Keratinocyte (primary cell): Measurements from ENCODE around the gene BABAM2. TPM values are rescaled to one million over a fixed set of nuclear protein-coding genes. Genes with fewer than 3 reads are reported as not detected.

Experiments used
- DNase-seq: peaks from one replicate; pipeline ENCODE4 v3.0.0-alpha.2; 2011; ENCODE audit warnings: low read depth, missing footprints, low spot score
- FAIRE-seq: peaks from 2 replicates; lab custom pipeline; 2011; peaks lifted over from hg19 to GRCh38; lab: Jason Lieb, UNC
- H2AFZ ChIP-seq: 2 replicates; pipeline ENCODE4 v1.6.0; 2012; ENCODE audit warnings: low read length, control low read depth, inconsistent platforms; ENCODE audit not compliant: control insufficient read depth
- H3K27ac ChIP-seq: 2 replicates; pipeline ENCODE4 v1.5.1; 2011; ENCODE audit warnings: low read length; ENCODE audit not compliant: control insufficient read depth, insufficient read depth
- H3K27me3 ChIP-seq: 3 replicates; pipeline ENCODE4 v1.6.0; 2011; ENCODE audit warnings: low read length; ENCODE audit not compliant: control insufficient read depth, insufficient read depth; ENCODE audit errors: extremely low read depth
- H3K36me3 ChIP-seq, 2 experiments: 2 replicates in 1 of 2; 3 replicates in 1 of 2; pipeline ENCODE4 v1.5.1; 2011; ENCODE audit warnings: low read length in 2 of 2, mild to moderate bottlenecking in 1 of 2; ENCODE audit not compliant: control insufficient read depth in 2 of 2, insufficient read depth in 2 of 2; ENCODE audit errors: extremely low read depth in 1 of 2
- H3K4me1 ChIP-seq: 3 replicates; pipeline ENCODE4 v1.5.1; 2011; ENCODE audit warnings: low read length; ENCODE audit not compliant: control insufficient read depth, insufficient read depth; ENCODE audit errors: extremely low read depth
- H3K4me2 ChIP-seq: 3 replicates; pipeline ENCODE4 v1.6.0; 2011; ENCODE audit warnings: low read depth, low read length; ENCODE audit not compliant: control insufficient read depth, insufficient read depth; ENCODE audit errors: extremely low read depth
- H3K4me3 ChIP-seq, 3 experiments: fragments of 200-600 bp in 1 of 3; sonication (generic) in 1 of 3; 2 replicates in 2 of 3; 3 replicates in 1 of 3; pipeline ENCODE4 v1.5.1; 2011 to 2016; ENCODE audit warnings: low read length in 3 of 3, mild to moderate bottlenecking in 3 of 3, control low read depth in 2 of 3, inconsistent platforms in 1 of 3, low read depth in 1 of 3, mixed read lengths in 1 of 3, mixed run types in 1 of 3, moderate library complexity in 1 of 3; ENCODE audit not compliant: control insufficient read depth in 2 of 3, insufficient read depth in 2 of 3; ENCODE audit errors: extremely low read depth in 1 of 3
- H3K79me2 ChIP-seq: 2 replicates; pipeline ENCODE4 v1.6.0; 2012; ENCODE audit warnings: low read length; ENCODE audit not compliant: control insufficient read depth, insufficient read depth
- H3K9ac ChIP-seq: 3 replicates; pipeline ENCODE4 v1.6.0; 2011; ENCODE audit warnings: low read length; ENCODE audit not compliant: control insufficient read depth, insufficient read depth; ENCODE audit errors: extremely low read depth
- H3K9me1 ChIP-seq: 3 replicates; pipeline ENCODE4 v1.6.0; 2011; ENCODE audit warnings: low read length; ENCODE audit not compliant: control insufficient read depth, insufficient read depth; ENCODE audit errors: extremely low read depth
- H3K9me3 ChIP-seq: 2 replicates; pipeline ENCODE4 v1.5.1; 2012; ENCODE audit warnings: low read depth, low read length; ENCODE audit not compliant: control insufficient read depth
- H4K20me1 ChIP-seq: 3 replicates; pipeline ENCODE4 v1.6.0; 2011; ENCODE audit warnings: low read length; ENCODE audit not compliant: control insufficient read depth, insufficient read depth; ENCODE audit errors: extremely low read depth
- EZH2 ChIP-seq: IDR thresholded peaks from one replicate; pipeline ENCODE4 v1.6.1; 2012; ENCODE audit warnings: inconsistent platforms, mild to moderate bottlenecking, low read length, moderate library complexity
- dilution Hi-C: fragments of 300-500 bp; cut with MboI; formaldehyde crosslinking; loops from one replicate; pipeline ENCODE4 v1.7.0; 2020; ENCODE audit warnings: low sequenced_read_pairs; ENCODE audit not compliant: extremely low pct_ligation_motif_present
- polyA plus RNA-seq, 5 experiments: library from polyadenylated mRNA; depleted of rRNA in 3 of 5; stranded (reverse) in 3 of 5; stranded (forward) in 1 of 5; unstranded in 1 of 5; fragments of >200 nt; gene quantifications; 1 replicate in 1 of 5; 2 replicates in 3 of 5; 3 replicates in 1 of 5; pipeline versions ENCODE4 v1.2.1 to v1.2.3, GENCODE V29; 2011 to 2012; ENCODE audit warnings: missing spikeins in 2 of 5, low read depth in 1 of 5, low replicate concordance in 1 of 5
- TF ChIP-seq, protein P1 (sequence below), 3 experiments: IDR thresholded peaks in 1 of 3; conservative IDR thresholded peaks in 1 of 3; optimal IDR thresholded peaks in 1 of 3; 2 replicates in 2 of 3; 3 replicates in 1 of 3; pipeline versions ENCODE3 to v1.5.1; 2011; ENCODE audit warnings: low read length in 3 of 3, mild to moderate bottlenecking in 3 of 3, moderate library complexity in 2 of 3, control low read depth in 1 of 3, inconsistent platforms in 1 of 3; ENCODE audit not compliant: insufficient read depth in 2 of 3; ENCODE audit errors: extremely low read depth in 1 of 3

BABAM2 gene
- polyA plus RNA-seq, 1 donor (not counting 4 experiments of a cell fraction or from before 2014, with no cell fraction given) = 29.8 TPM

DNA sequence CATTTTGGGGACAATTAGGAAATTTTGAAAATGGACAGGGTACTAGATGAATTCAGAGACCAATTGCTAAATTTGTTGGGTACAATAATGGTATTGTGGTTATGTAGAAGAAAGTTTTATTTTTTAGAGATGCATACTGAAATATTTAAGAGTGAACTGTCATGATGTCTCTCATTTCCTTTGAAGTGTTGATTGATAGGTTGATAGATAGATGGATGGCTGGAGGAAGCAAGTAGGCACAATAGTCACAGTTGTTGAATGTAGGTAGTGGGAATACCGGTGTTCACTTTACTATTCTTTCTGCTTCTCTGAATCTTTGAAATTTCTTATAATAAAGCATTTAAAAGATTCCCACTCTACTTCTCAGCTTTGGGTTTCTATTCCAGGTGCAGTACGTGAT, 350.4 kb downstream of the BABAM2 start:
- dilution Hi-C loops = no loop called here
- FAIRE-seq = no peak
- Histone ChIP-seq H3K9ac (no peak overlapping the region), H3K4me3 (no peak overlapping the region), H3K9me1 (no peaks in the 10 kb centered on the region), H4K20me1 (no peaks in the 10 kb centered on the region), H3K27me3 (no peaks in the 10 kb centered on the region), H2AFZ (no peak overlapping the region), H3K9me3 (no peaks in the 10 kb centered on the region), H3K4me1 (no peaks in the 10 kb centered on the region), H3K79me2 (no peaks in the 10 kb centered on the region), H3K36me3 (peaks cover 0 to 2% of the 10 kb centered on the region in 2 experiments), H3K27ac (no peak overlapping the region), H3K4me2 (no peak overlapping the region)
- no peak for TF ChIP-seq EZH2
- TF ChIP-seq, protein P1, sequence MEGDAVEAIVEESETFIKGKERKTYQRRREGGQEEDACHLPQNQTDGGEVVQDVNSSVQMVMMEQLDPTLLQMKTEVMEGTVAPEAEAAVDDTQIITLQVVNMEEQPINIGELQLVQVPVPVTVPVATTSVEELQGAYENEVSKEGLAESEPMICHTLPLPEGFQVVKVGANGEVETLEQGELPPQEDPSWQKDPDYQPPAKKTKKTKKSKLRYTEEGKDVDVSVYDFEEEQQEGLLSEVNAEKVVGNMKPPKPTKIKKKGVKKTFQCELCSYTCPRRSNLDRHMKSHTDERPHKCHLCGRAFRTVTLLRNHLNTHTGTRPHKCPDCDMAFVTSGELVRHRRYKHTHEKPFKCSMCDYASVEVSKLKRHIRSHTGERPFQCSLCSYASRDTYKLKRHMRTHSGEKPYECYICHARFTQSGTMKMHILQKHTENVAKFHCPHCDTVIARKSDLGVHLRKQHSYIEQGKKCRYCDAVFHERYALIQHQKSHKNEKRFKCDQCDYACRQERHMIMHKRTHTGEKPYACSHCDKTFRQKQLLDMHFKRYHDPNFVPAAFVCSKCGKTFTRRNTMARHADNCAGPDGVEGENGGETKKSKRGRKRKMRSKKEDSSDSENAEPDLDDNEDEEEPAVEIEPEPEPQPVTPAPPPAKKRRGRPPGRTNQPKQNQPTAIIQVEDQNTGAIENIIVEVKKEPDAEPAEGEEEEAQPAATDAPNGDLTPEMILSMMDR (optimal IDR thresholded peaks at IDR 0.05 in 1 of 3, IDR thresholded peaks at IDR 0.05 in 1 of 3, conservative IDR thresholded peaks at IDR 0.05 in 1 of 3; ENCODE audit: extremely low read depth in 1 of 3, insufficient read depth in 2 of 3, low read length in 3 of 3) = no peak
- no peak for DNase-seq

DNA sequence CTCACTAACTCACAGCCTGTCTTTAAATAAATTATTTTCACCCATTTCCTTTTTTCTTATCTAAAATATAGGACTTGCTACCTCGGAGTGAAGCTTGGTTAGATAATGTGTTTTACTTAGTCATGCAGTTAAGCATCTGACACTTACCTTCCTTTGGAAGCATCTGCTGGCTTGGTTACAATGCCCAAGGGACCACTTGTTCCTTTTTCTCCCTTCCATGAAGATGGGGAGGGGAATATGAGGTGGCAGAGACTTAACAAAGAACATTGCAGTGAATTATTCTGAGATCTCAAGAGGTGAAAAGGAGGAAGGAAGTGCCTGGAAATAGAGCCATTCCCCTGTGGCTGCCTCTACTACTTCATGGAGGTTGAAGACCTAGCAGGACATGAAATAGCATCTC, 356.8 kb downstream of the BABAM2 start:
- dilution Hi-C loops = no loop called here
- H3K4me2 ChIP-seq = no peak overlapping the region
- no peak overlapping the region for H3K4me3 ChIP-seq
- H3K79me2 ChIP-seq = no peaks in the 10 kb centered on the region
- no peak overlapping the region for H2AFZ ChIP-seq
- no peaks in the 10 kb centered on the region for H3K36me3 ChIP-seq
- H4K20me1 ChIP-seq = no peaks in the 10 kb centered on the region
- DNase-seq (no peak), FAIRE-seq (no peak)
- no peaks in the 10 kb centered on the region for H3K9me3 ChIP-seq
- no peak overlapping the region for H3K9ac ChIP-seq
- no peaks in the 10 kb centered on the region for H3K9me1 ChIP-seq
- no peak overlapping the region for H3K27ac ChIP-seq
- TF ChIP-seq EZH2 = no peak
- TF ChIP-seq, protein P1 (optimal IDR thresholded peaks at IDR 0.05 in 1 of 3, IDR thresholded peaks at IDR 0.05 in 1 of 3, conservative IDR thresholded peaks at IDR 0.05 in 1 of 3; ENCODE audit: extremely low read depth in 1 of 3, insufficient read depth in 2 of 3, low read length in 3 of 3) = no peak
- peaks cover 15% of the 10 kb centered on the region for H3K4me1 ChIP-seq
- no peaks in the 10 kb centered on the region for H3K27me3 ChIP-seq
